HTERT RPE-1 (cell line): Measurements from ENCODE around the gene B4GALNT1.

Source experiments
- in situ Hi-C: fragments of 300-500 bp; cut with MboI; formaldehyde crosslinking; loops from 4 replicates; pipeline ENCODE4 v1.14.3; 2020; ENCODE audit warnings: low sequenced_read_pairs

Gene B4GALNT1

GRCh38 chr12:57586832-57587429 is 46.1 kb downstream of the B4GALNT1 start:
- in situ Hi-C loops: no loop called here

- in situ Hi-C loops: no loop called here
Measured at GRCh38 chr12:57586128-57586527, 46.9 kb downstream of the B4GALNT1 start.

GRCh38 chr12:57585156-57585555 is 47.8 kb downstream of the B4GALNT1 start:
- in situ Hi-C loops: no loop called here

GRCh38 chr12:57584690-57585089 is 48.3 kb downstream of the B4GALNT1 start:
- in situ Hi-C loops: no loop called here

- in situ Hi-C loops: no loop called here
Measured at GRCh38 chr12:57584050-57584449, 49.0 kb downstream of the B4GALNT1 start.

GRCh38 chr12:57583008-57583831 is 49.8 kb downstream of the B4GALNT1 start:
- in situ Hi-C loops: no loop called here

GRCh38 chr12:57582440-57582839 is 50.6 kb downstream of the B4GALNT1 start:
- in situ Hi-C loops: no loop called here

GRCh38 chr12:57581802-57582201 is 51.2 kb downstream of the B4GALNT1 start:
- in situ Hi-C loops: no loop called here

- in situ Hi-C loops: no loop called here
Measured at GRCh38 chr12:57580466-57580795, 52.6 kb downstream of the B4GALNT1 start.

- in situ Hi-C loops: no loop called here
Measured at GRCh38 chr12:57579677-57580465, 53.1 kb downstream of the B4GALNT1 start.

- in situ Hi-C loops: no loop called here
Measured at GRCh38 chr12:57579011-57579410, 54.0 kb downstream of the B4GALNT1 start.

GRCh38 chr12:57577981-57578758 is 54.8 kb downstream of the B4GALNT1 start:
- in situ Hi-C loops: no loop called here

GRCh38 chr12:57576613-57577160 is 56.3 kb downstream of the B4GALNT1 start:
- in situ Hi-C loops: no loop called here
